ENCODE data around the gene RPUSD1.

- TF ChIP-seq CTCF (IDR thresholded peaks at IDR 0.05) (no peak), EZH2 (IDR thresholded peaks at IDR 0.05; ENCODE audit: borderline replicate concordance, insufficient read depth, low read depth, low read length, poor library complexity, severe bottlenecking) (no peak)
These were observed 23.9 kb downstream of the RPUSD1 start for GRCh38 chr16:764184-764750.
